ENCODE data around the gene APBA1.

APBA1 gene

DNA sequence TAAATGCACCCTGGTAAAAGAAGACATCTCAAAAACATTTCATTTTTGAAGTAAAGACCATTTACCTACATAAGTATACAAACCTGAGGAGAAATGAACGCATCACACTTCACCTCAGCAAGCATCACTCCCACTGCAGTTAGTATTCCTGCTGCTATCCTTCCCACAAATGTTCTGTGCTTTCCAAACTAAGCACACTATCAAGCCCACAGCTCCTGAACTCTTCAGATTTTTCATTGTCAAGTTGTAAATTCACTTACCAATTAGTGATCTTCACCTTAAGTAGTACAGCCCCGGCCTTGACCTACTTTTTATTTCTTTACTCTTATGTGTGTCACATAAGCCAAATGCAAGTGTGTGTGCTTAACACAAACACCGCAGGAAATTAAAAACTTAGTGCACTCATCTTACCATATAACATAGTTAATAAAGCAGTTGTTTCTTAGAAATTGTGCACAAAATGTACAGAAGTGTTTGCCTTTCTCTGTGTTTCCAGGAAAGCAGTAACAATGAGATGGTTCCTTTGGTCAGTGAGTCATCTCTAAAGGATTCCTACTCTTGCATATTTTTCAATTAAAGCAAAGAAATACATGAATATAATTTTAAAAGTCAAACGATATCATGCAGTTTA, 169.4 kb downstream of the APBA1 start:
- H2AFZ ChIP-seq (ENCODE audit: low read depth, low read length, severe bottlenecking), result no peak overlapping the region
- H3K9ac ChIP-seq (ENCODE audit: low read length), result no peak overlapping the region
- no peaks in the 10 kb centered on the region for H3K79me2 ChIP-seq (ENCODE audit: insufficient read depth, low read length)
- no peaks in the 10 kb centered on the region for H3K36me3 ChIP-seq (ENCODE audit: low read length)
- H3F3A ChIP-seq (ENCODE audit: insufficient read depth), result no peaks in the 10 kb centered on the region
- no peaks in the 10 kb centered on the region for H3K9me3 ChIP-seq (ENCODE audit: insufficient read depth, low read length)
- H3K4me3 ChIP-seq (ENCODE audit: insufficient read depth, low read length, poor library complexity, severe bottlenecking), result no peak overlapping the region
- H3K27ac ChIP-seq (ENCODE audit: low read depth, low read length), result no peak overlapping the region
- no peak overlapping the region for H3K4me2 ChIP-seq (ENCODE audit: low read depth, low read length, poor library complexity, severe bottlenecking)
- H4K20me1 ChIP-seq (ENCODE audit: low read depth, low read length), result no peaks in the 10 kb centered on the region
- TF ChIP-seq, protein P1, sequence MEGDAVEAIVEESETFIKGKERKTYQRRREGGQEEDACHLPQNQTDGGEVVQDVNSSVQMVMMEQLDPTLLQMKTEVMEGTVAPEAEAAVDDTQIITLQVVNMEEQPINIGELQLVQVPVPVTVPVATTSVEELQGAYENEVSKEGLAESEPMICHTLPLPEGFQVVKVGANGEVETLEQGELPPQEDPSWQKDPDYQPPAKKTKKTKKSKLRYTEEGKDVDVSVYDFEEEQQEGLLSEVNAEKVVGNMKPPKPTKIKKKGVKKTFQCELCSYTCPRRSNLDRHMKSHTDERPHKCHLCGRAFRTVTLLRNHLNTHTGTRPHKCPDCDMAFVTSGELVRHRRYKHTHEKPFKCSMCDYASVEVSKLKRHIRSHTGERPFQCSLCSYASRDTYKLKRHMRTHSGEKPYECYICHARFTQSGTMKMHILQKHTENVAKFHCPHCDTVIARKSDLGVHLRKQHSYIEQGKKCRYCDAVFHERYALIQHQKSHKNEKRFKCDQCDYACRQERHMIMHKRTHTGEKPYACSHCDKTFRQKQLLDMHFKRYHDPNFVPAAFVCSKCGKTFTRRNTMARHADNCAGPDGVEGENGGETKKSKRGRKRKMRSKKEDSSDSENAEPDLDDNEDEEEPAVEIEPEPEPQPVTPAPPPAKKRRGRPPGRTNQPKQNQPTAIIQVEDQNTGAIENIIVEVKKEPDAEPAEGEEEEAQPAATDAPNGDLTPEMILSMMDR (IDR thresholded peaks at IDR 0.05; ENCODE audit: insufficient read depth, low read length, poor library complexity, severe bottlenecking), result no peak
- TF ChIP-seq EZH2phosphoT487 (conservative IDR thresholded peaks at IDR 0.05; ENCODE audit: low read length), result no peak
- no peaks in the 10 kb centered on the region for H3K27me3 ChIP-seq (ENCODE audit: low read length)
- no peaks in the 10 kb centered on the region for H3K9me2 ChIP-seq (replicated peaks; ENCODE audit: insufficient read depth, low read length)

GRCh38 chr9:69500896-69501295, 171.3 kb downstream of the APBA1 start:
- H3F3A ChIP-seq (ENCODE audit: insufficient read depth), result no peaks in the 10 kb centered on the region
- no peaks in the 10 kb centered on the region for H3K9me3 ChIP-seq (ENCODE audit: insufficient read depth, low read length)
- no peaks in the 10 kb centered on the region for H4K20me1 ChIP-seq (ENCODE audit: low read depth, low read length)
- H3K36me3 ChIP-seq (ENCODE audit: low read length), result no peaks in the 10 kb centered on the region
- H3K4me2 ChIP-seq (ENCODE audit: low read depth, low read length, poor library complexity, severe bottlenecking), result no peak overlapping the region
- no peaks in the 10 kb centered on the region for H3K9me2 ChIP-seq (replicated peaks; ENCODE audit: insufficient read depth, low read length)
- no peak overlapping the region for H3K27ac ChIP-seq (ENCODE audit: low read depth, low read length)
- no peak overlapping the region for H2AFZ ChIP-seq (ENCODE audit: low read depth, low read length, severe bottlenecking)
- no peaks in the 10 kb centered on the region for H3K79me2 ChIP-seq (ENCODE audit: insufficient read depth, low read length)
- H3K4me3 ChIP-seq (ENCODE audit: insufficient read depth, low read length, poor library complexity, severe bottlenecking), result no peak overlapping the region
- H3K9ac ChIP-seq (ENCODE audit: low read length), result no peak overlapping the region
- H3K27me3 ChIP-seq (ENCODE audit: low read length), result no peaks in the 10 kb centered on the region
- TF ChIP-seq EZH2phosphoT487 (conservative IDR thresholded peaks at IDR 0.05; ENCODE audit: low read length), result no peak
- TF ChIP-seq, protein P1 (IDR thresholded peaks at IDR 0.05; ENCODE audit: insufficient read depth, low read length, poor library complexity, severe bottlenecking), result no peak

- H4K20me1 ChIP-seq (ENCODE audit: low read depth, low read length), result no peaks in the 10 kb centered on the region
- no peaks in the 10 kb centered on the region for H3K9me3 ChIP-seq (ENCODE audit: insufficient read depth, low read length)
- no peak overlapping the region for H2AFZ ChIP-seq (ENCODE audit: low read depth, low read length, severe bottlenecking)
- TF ChIP-seq EZH2phosphoT487 (conservative IDR thresholded peaks at IDR 0.05; ENCODE audit: low read length), result no peak
- TF ChIP-seq, protein P1 (IDR thresholded peaks at IDR 0.05; ENCODE audit: insufficient read depth, low read length, poor library complexity, severe bottlenecking), result no peak
- no peak overlapping the region for H3K9ac ChIP-seq (ENCODE audit: low read length)
- no peak overlapping the region for H3K27ac ChIP-seq (ENCODE audit: low read depth, low read length)
- H3K4me2 ChIP-seq (ENCODE audit: low read depth, low read length, poor library complexity, severe bottlenecking), result no peak overlapping the region
- no peaks in the 10 kb centered on the region for H3K79me2 ChIP-seq (ENCODE audit: insufficient read depth, low read length)
- H3K36me3 ChIP-seq (ENCODE audit: low read length), result no peaks in the 10 kb centered on the region
- no peaks in the 10 kb centered on the region for H3K27me3 ChIP-seq (ENCODE audit: low read length)
- H3K9me2 ChIP-seq (replicated peaks; ENCODE audit: insufficient read depth, low read length), result no peaks in the 10 kb centered on the region
- no peaks in the 10 kb centered on the region for H3F3A ChIP-seq (ENCODE audit: insufficient read depth)
- H3K4me3 ChIP-seq (ENCODE audit: insufficient read depth, low read length, poor library complexity, severe bottlenecking), result no peak overlapping the region
These were observed 172.2 kb downstream of the APBA1 start for GRCh38 chr9:69499959-69500358.

All from SU-DHL-6 (cell line).